ENCODE data around the gene PLCD4. TPM values are rescaled to one million over a fixed set of nuclear protein-coding genes. Genes with fewer than 3 reads are reported as not detected.
A peak's percentile ranks its signal among the peaks of the same experiment; 100 is the strongest.

The PLCD4 gene
- total RNA-seq, 1 experiment from 2014 or later, result 0.24 TPM

DNA sequence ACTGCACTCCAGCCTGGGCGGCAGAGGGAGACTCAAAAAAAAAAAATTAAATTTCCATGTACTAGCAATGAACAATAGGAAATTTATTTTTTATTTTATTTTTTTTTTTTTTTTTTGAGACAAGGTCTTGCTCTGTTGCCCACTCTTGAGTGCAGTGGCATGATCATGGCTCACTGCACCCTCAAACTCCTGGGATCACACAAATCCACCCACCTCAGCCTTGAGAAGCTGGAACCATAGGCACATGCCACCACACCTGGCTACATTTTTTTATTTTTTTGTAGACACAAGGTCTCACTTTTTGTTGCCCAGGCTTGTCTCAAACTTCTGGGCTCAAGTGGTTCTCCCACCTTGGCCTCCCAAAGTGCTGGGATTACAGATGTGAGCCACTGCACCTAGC lies 22.2 kb upstream of the PLCD4 start:
- Histone ChIP-seq H3K4me1 (ENCODE audit: insufficient read depth, low read length, poor library complexity, severe bottlenecking) (no peaks in the 10 kb centered on the region), H3K36me3 (ENCODE audit: insufficient read depth, low read length, poor library complexity, severe bottlenecking) (peaks cover 83% of the 10 kb centered on the region), H3K9me3 (ENCODE audit: low read depth, low read length, poor library complexity, severe bottlenecking) (no peaks in the 10 kb centered on the region), H3K27ac (ENCODE audit: low read depth, low read length, poor library complexity, severe bottlenecking) (no peak overlapping the region), H3K4me3 (ENCODE audit: low read depth, low read length, poor library complexity, severe bottlenecking) (no peak overlapping the region), H3K27me3 (replicated peaks; ENCODE audit: insufficient read depth, low read depth, low read length, poor library complexity) (no peaks in the 10 kb centered on the region)
- BruUV-seq (replicated peaks), result no TSS peak
- POLR2A ChIA-PET (ENCODE audit: low non-redundant PET), result no interaction called here
- CTCF ChIA-PET, result no interaction called here
- TF ChIP-seq, protein P1, sequence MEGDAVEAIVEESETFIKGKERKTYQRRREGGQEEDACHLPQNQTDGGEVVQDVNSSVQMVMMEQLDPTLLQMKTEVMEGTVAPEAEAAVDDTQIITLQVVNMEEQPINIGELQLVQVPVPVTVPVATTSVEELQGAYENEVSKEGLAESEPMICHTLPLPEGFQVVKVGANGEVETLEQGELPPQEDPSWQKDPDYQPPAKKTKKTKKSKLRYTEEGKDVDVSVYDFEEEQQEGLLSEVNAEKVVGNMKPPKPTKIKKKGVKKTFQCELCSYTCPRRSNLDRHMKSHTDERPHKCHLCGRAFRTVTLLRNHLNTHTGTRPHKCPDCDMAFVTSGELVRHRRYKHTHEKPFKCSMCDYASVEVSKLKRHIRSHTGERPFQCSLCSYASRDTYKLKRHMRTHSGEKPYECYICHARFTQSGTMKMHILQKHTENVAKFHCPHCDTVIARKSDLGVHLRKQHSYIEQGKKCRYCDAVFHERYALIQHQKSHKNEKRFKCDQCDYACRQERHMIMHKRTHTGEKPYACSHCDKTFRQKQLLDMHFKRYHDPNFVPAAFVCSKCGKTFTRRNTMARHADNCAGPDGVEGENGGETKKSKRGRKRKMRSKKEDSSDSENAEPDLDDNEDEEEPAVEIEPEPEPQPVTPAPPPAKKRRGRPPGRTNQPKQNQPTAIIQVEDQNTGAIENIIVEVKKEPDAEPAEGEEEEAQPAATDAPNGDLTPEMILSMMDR (conservative IDR thresholded peaks at IDR 0.05; ENCODE audit: low read depth, low read length), result no peak
- TF ChIP-seq EZH2 (IDR thresholded peaks at IDR 0.05; ENCODE audit: borderline replicate concordance, low read depth, low read length, poor library complexity, severe bottlenecking), result no peak
- no peak for DNase-seq (ENCODE audit: low spot score)
- intact Hi-C loops (cut with micrococcal nuclease; ENCODE audit: unreplicated experiment), result no loop called here

DNA sequence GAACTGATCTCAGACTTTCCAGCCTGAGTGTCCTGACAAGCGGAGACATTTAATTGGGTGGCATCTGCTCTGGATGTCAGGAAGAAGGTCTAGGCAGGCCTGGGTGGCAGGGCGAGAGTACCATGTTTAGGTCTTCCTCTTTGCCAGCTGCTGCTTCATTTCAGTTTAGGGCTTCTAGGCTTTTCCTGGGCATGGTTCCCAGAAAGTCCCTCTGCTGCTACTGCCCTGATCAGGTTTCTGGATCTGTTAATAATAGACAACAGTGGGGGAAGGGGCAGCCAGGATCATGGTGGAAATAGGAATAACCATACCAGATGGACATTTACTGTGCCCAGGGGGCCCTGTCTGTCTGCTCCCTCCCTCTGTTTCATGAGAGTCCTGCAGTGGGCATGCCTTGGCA lies 2.3 kb upstream of the PLCD4 start:
- peak; percentile 21 for DNase-seq (ENCODE audit: low spot score)
- ChIA-PET POLR2A (ENCODE audit: low non-redundant PET) (no interaction called here), CTCF (no interaction called here)
- intact Hi-C loops (cut with micrococcal nuclease; ENCODE audit: unreplicated experiment), result no loop called here
- no peak overlapping the region for H3K27ac ChIP-seq (ENCODE audit: low read depth, low read length, poor library complexity, severe bottlenecking)
- no peaks in the 10 kb centered on the region for H3K36me3 ChIP-seq (ENCODE audit: insufficient read depth, low read length, poor library complexity, severe bottlenecking)
- peaks cover 9% of the 10 kb centered on the region for H3K4me1 ChIP-seq (ENCODE audit: insufficient read depth, low read length, poor library complexity, severe bottlenecking)
- no peaks in the 10 kb centered on the region for H3K9me3 ChIP-seq (ENCODE audit: low read depth, low read length, poor library complexity, severe bottlenecking)
- TF ChIP-seq EZH2 (IDR thresholded peaks at IDR 0.05; ENCODE audit: borderline replicate concordance, low read depth, low read length, poor library complexity, severe bottlenecking), result no peak
- TF ChIP-seq, protein P1 (conservative IDR thresholded peaks at IDR 0.05; ENCODE audit: low read depth, low read length), result no peak
- no peak overlapping the region for H3K4me3 ChIP-seq (ENCODE audit: low read depth, low read length, poor library complexity, severe bottlenecking)
- no TSS peak for BruUV-seq (replicated peaks)
- H3K27me3 ChIP-seq (replicated peaks; ENCODE audit: insufficient read depth, low read depth, low read length, poor library complexity), result no peaks in the 10 kb centered on the region

DNA sequence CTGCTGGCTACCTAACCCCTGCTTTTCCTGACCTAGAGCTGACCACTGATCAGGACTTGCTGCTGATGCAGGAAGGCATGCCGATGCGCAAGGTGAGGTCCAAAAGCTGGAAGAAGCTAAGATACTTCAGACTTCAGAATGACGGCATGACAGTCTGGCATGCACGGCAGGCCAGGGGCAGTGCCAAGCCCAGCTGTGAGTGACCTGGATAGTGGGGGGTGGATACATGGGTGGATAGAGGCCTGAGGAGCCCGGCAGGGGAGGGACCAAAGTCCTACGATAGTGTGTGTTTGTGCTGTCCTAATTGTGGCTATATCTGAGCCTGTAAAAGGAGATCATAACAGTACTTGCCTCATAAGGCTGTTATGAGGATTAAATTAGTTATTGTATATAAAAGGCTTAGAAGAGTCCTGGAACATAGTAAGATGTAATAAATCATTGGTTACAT lies 8.2 kb downstream of the PLCD4 start:
- intact Hi-C loops (cut with micrococcal nuclease; ENCODE audit: unreplicated experiment), result no loop called here
- H3K4me1 ChIP-seq (ENCODE audit: insufficient read depth, low read length, poor library complexity, severe bottlenecking), result no peaks in the 10 kb centered on the region
- H3K9me3 ChIP-seq (ENCODE audit: low read depth, low read length, poor library complexity, severe bottlenecking), result no peaks in the 10 kb centered on the region
- H3K27me3 ChIP-seq (replicated peaks; ENCODE audit: insufficient read depth, low read depth, low read length, poor library complexity), result no peaks in the 10 kb centered on the region
- TF ChIP-seq EZH2 (IDR thresholded peaks at IDR 0.05; ENCODE audit: borderline replicate concordance, low read depth, low read length, poor library complexity, severe bottlenecking), result no peak
- TF ChIP-seq, protein P1 (conservative IDR thresholded peaks at IDR 0.05; ENCODE audit: low read depth, low read length), result no peak
- no peak for DNase-seq (ENCODE audit: low spot score)
- ChIA-PET CTCF (no interaction called here), POLR2A (ENCODE audit: low non-redundant PET) (no interaction called here)
- no peak overlapping the region for H3K27ac ChIP-seq (ENCODE audit: low read depth, low read length, poor library complexity, severe bottlenecking)
- H3K4me3 ChIP-seq (ENCODE audit: low read depth, low read length, poor library complexity, severe bottlenecking), result no peak overlapping the region
- no TSS peak for BruUV-seq (replicated peaks)
- H3K36me3 ChIP-seq (ENCODE audit: insufficient read depth, low read length, poor library complexity, severe bottlenecking), result no peaks in the 10 kb centered on the region

Data from A673 (cell line).